LNCaP clone FGC (cell line): Measurements from ENCODE around the gene REXO1.

Source experiments
- DNase-seq: peaks from one replicate; pipeline ENCODE4 v3.0.0-alpha.2; 2011; ENCODE audit warnings: low read depth
- H3K4me3 ChIP-seq: 2 replicates; pipeline ENCODE4 v1.5.1; 2011; ENCODE audit warnings: mild to moderate bottlenecking, low read depth, low read length, control low read depth
- TF ChIP-seq, protein P1 (sequence below): IDR thresholded peaks from 2 replicates; pipeline ENCODE4 v1.5.1; 2012; ENCODE audit warnings: mild to moderate bottlenecking; ENCODE audit not compliant: control insufficient read depth, insufficient read depth; ENCODE audit errors: extremely low read depth

The REXO1 gene

DNA sequence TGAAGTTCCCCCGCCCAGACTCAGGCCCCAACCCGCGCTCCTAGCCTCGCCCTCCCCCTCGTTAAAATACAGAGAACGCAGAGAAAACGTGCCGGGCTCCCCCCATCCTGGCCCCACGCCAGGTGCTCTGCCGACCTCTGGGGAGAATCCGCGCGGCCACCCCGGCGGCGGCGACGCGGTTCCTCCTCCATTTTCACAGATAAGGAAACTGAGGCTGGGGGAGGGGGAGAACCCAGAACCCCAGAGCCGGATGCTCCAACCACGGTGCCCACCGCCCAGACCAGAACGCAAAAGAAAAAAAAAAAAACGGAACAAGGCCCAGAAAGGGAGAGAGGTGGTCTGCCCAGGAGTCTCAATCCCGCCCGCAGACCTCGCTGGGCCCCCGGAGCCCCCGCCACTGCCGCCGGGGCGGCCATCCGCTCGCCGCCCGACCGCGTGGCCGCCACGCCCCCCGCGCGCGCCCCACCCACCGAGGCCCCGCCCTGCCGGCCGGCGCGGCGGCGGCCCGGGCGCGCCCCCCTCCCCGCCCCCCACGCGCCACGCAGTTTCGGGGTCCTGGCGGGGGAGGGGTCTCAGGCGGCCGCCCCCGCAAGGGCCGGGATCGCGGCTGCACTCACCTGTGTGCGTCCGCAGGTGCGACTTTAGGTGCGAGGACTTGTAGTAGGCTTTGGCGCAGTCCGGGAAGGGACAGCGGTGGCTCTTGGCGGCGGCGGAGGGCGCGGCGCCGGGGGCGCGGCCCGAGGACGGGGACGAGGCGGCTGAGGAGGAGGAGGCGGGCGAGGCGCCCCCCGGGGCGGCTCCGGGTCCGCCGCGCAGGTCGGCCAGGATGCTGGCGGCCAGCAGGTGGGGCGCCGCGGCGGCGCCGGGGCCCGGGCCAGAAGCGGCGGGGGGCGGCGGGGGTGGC, 14.4 kb upstream of the REXO1 start:
- no peak for DNase-seq
- H3K4me3 ChIP-seq = peak overlapping the region; percentile 84

DNA sequence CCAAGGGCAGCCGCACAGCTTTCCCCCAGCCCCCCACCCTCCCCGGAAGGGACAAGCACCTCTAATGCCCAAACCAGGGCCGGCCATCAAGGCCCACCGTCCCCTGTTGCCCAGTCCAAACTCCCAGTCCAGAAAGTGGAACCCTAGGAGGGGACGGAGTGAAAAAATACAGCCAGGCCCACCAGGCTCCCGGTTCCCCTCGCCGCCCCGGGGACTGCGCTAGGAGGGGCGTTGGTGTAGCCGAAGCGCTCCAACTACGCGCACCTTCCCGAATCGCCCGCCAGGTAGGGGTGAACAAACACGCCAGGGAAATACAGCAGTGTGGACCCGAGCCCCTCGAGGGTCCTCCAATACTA, 13.8 kb upstream of the REXO1 start:
- TF ChIP-seq, protein P1, sequence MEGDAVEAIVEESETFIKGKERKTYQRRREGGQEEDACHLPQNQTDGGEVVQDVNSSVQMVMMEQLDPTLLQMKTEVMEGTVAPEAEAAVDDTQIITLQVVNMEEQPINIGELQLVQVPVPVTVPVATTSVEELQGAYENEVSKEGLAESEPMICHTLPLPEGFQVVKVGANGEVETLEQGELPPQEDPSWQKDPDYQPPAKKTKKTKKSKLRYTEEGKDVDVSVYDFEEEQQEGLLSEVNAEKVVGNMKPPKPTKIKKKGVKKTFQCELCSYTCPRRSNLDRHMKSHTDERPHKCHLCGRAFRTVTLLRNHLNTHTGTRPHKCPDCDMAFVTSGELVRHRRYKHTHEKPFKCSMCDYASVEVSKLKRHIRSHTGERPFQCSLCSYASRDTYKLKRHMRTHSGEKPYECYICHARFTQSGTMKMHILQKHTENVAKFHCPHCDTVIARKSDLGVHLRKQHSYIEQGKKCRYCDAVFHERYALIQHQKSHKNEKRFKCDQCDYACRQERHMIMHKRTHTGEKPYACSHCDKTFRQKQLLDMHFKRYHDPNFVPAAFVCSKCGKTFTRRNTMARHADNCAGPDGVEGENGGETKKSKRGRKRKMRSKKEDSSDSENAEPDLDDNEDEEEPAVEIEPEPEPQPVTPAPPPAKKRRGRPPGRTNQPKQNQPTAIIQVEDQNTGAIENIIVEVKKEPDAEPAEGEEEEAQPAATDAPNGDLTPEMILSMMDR = no peak

More for the DNA sequence above, 14.4 kb upstream of the REXO1 start:
- TF ChIP-seq, protein P1 = no peak

DNA sequence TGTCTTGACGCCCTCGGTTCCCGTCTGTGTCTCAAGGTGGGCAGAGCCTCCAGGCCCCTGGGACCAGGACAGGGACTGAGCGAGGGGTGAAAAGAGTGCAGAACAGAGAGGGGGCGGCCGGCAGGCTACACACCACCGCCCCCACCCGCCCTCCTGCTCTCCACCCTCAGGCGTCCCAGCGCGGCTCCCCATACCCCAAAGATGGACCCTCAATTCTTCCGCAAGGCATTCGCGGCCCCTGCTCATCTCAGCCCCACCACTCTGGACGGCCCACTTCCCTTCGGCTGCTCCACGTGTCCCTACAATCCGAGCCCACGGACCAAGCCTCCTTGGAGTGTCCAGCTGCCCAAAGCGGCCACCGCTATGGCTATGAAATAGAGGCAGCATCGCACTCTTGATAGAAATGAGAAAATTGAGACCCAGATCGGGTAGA, 13.3 kb upstream of the REXO1 start:
- peak overlapping the region; percentile 84 for H3K4me3 ChIP-seq
- DNase-seq = no peak
- TF ChIP-seq, protein P1 = no peak

More for the DNA sequence above, 13.8 kb upstream of the REXO1 start:
- peak overlapping the region; percentile 84 for H3K4me3 ChIP-seq
- DNase-seq = no peak

DNA sequence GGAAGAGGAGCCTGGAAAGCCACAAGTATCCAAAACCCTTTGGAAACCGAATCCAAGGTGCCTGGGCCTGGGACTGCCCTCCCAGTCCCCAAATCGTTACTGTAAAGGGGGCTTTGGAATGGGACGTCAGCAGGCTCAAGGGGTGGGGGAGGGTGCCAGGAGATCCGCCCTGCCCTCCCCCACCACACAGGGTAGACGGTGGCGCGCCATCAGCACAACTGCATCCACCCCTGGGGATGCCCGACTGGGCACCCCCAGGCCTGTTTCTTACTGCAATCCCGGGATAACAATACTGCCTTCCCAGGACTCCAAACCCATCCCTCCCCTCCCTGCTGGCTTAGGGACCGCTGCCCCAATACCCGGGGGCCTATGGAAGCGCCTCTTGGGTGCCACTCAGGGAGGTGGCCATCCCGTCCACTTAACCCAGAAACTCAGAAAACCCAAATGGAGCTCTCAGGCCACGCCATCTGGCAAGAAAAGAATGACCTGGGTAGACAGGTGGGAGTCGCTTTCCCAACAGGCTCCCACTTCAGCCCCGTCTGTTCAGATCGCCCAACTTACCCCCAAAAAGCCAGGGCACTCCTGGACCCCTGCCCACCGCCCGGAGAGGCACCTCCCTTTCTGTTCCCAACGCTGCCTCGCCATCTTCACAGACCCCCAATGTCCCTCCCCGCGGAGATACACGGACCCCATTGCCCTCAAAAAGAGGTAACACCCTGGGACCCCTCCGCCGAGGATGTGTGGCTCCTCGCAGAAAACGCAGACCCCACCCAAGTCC, 12.7 kb upstream of the REXO1 start:
- TF ChIP-seq, protein P1 = no peak
- H3K4me3 ChIP-seq = peak overlapping the region; percentile 84
- no peak for DNase-seq

DNA sequence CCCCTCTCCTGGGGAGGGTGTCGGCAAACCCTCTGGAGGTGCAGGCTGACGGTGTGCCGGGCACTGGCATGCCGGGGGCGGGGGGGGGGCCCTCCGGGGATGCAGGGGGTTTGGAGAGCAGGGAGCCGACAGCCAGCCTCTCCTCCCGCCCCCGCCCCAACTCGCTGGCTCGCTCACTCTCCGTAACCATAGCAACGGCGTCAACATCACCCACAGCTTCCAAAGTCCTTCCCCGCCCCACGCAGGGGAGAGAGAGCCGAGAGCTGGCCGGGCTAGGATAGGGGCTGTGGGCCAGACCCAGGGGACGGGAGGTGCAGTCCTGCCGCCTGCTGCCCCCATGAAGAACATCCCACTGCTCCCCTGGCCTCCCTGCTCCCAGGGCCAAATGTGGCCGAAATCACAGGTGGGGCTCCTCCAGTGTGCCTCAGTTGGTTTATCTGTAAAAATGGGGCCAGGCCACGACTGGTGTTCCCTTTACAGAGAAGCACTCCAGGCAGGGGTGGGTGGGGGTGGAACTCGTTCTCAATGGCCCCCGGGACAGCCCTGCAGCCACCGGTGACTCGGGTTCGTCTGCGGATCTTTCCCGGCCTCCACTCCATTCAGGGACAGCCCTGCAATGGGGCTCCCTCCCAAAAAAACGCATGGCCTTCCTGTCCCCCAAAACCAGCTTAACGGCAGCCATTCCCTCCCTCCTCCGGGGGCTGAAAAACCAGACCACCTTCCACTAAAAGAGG, 11.9 kb upstream of the REXO1 start:
- no peak for DNase-seq
- TF ChIP-seq, protein P1 = no peak
- H3K4me3 ChIP-seq = peak overlapping the region; percentile 84

DNA sequence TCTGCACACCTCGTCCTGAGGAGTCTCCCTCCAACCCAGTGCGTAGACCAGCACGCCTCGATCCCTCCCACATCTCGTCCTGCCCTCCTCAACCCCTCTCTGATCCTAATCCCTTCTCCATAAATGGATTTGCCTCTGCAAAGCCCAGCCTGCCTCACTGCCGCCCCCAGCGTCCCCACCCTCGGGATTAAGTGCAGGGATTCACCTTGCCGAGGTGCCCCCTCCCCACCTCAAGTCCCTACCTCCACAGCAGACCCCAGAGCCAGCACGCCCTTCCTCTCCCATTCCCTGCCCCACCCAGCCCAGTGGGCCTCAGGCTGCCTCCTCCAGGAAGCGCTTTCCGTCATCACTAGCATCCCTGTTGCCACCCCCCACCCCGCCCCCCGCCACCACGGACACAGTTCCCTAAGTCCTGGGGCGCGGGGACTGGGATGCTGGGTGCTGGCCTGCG, 11.1 kb upstream of the REXO1 start:
- TF ChIP-seq, protein P1 = no peak
- DNase-seq = no peak

More for the DNA sequence above, 11.1 kb upstream of the REXO1 start:
- no peak overlapping the region for H3K4me3 ChIP-seq
